ENCODE measurements around the gene NUFIP1.
"Not testable (repeated sequence)": the region's sequence is repeated elsewhere in the genome, so short reads cannot be mapped to it uniquely, and the experiment has no call there.

Gene NUFIP1

GRCh38 chr13:44989071-44989889 lies at the start of gene NUFIP1, which contains the start of gene GPALPP1:
NUFIP1 (minus strand) TSS chr13:44989471; CDS start chr13:44989436, 35 bp downstream.
GPALPP1 (plus strand) TSS chr13:44989538; CDS start chr13:44989655, 117 bp downstream.
- peak; percentile 85 for DNase-seq

GRCh38 chr13:45036206-45036605 lies 46.9 kb upstream of the NUFIP1 start:
- no peak for DNase-seq

GRCh38 chr13:45034342-45034741 lies 45.1 kb upstream of the NUFIP1 start:
- DNase-seq = no peak

GRCh38 chr13:45024847-45025246 lies 35.6 kb upstream of the NUFIP1 start:
- DNase-seq = no peak

GRCh38 chr13:45021250-45021649 lies 32.0 kb upstream of the NUFIP1 start:
- DNase-seq = no peak

GRCh38 chr13:45019981-45020380 lies 30.7 kb upstream of the NUFIP1 start:
- not testable (repeated sequence) for DNase-seq

- DNase-seq = no peak
Measured at GRCh38 chr13:45016792-45017425, 27.6 kb upstream of the NUFIP1 start.

- no peak for DNase-seq
Measured at GRCh38 chr13:45015300-45015699, 26.0 kb upstream of the NUFIP1 start.

GRCh38 chr13:45011198-45011597 lies 21.9 kb upstream of the NUFIP1 start:
- no peak for DNase-seq

GRCh38 chr13:45007823-45008222 lies 18.6 kb upstream of the NUFIP1 start:
- DNase-seq = no peak

- DNase-seq = no peak
Measured at GRCh38 chr13:45007225-45007624, 18.0 kb upstream of the NUFIP1 start.

GRCh38 chr13:45004096-45004495 lies 14.8 kb upstream of the NUFIP1 start:
- DNase-seq = no peak

- DNase-seq = no peak
Measured at GRCh38 chr13:45003417-45003816, 14.1 kb upstream of the NUFIP1 start.

GRCh38 chr13:44989941-44990340 lies 670 bp upstream of the NUFIP1 start:
- no peak for DNase-seq

GRCh38 chr13:44978328-44978727 lies 10.9 kb downstream of the NUFIP1 start:
- no peak for DNase-seq

GRCh38 chr13:44976949-44977583 lies 12.2 kb downstream of the NUFIP1 start:
- DNase-seq = no peak

- DNase-seq = no peak
Measured at GRCh38 chr13:44976196-44976595, 13.1 kb downstream of the NUFIP1 start.

GRCh38 chr13:44974056-44974793 lies 15.0 kb downstream of the NUFIP1 start:
- no peak for DNase-seq

GRCh38 chr13:44972956-44973581 lies 16.2 kb downstream of the NUFIP1 start:
- DNase-seq = no peak

GRCh38 chr13:44971656-44972595 lies 17.3 kb downstream of the NUFIP1 start:
- no peak for DNase-seq

All from activated CD4-positive, CD25-positive, alpha-beta regulatory T cell treated with anti-CD3 and anti-CD28 coated beads, Interleukin-2, amount 50 U/mL, for 72 hours (primary cell).